ENCODE results near the gene TRIO.

GRCh38 chr5:14400611-14401010, 257.5 kb downstream of the TRIO start:
- TF ChIP-seq, protein P1, sequence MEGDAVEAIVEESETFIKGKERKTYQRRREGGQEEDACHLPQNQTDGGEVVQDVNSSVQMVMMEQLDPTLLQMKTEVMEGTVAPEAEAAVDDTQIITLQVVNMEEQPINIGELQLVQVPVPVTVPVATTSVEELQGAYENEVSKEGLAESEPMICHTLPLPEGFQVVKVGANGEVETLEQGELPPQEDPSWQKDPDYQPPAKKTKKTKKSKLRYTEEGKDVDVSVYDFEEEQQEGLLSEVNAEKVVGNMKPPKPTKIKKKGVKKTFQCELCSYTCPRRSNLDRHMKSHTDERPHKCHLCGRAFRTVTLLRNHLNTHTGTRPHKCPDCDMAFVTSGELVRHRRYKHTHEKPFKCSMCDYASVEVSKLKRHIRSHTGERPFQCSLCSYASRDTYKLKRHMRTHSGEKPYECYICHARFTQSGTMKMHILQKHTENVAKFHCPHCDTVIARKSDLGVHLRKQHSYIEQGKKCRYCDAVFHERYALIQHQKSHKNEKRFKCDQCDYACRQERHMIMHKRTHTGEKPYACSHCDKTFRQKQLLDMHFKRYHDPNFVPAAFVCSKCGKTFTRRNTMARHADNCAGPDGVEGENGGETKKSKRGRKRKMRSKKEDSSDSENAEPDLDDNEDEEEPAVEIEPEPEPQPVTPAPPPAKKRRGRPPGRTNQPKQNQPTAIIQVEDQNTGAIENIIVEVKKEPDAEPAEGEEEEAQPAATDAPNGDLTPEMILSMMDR (IDR thresholded peaks at IDR 0.05): no peak
- TF ChIP-seq POLR2A (IDR thresholded peaks at IDR 0.05): no peak
